ENCODE data around the gene SLC7A5.

SLC7A5 gene

DNA sequence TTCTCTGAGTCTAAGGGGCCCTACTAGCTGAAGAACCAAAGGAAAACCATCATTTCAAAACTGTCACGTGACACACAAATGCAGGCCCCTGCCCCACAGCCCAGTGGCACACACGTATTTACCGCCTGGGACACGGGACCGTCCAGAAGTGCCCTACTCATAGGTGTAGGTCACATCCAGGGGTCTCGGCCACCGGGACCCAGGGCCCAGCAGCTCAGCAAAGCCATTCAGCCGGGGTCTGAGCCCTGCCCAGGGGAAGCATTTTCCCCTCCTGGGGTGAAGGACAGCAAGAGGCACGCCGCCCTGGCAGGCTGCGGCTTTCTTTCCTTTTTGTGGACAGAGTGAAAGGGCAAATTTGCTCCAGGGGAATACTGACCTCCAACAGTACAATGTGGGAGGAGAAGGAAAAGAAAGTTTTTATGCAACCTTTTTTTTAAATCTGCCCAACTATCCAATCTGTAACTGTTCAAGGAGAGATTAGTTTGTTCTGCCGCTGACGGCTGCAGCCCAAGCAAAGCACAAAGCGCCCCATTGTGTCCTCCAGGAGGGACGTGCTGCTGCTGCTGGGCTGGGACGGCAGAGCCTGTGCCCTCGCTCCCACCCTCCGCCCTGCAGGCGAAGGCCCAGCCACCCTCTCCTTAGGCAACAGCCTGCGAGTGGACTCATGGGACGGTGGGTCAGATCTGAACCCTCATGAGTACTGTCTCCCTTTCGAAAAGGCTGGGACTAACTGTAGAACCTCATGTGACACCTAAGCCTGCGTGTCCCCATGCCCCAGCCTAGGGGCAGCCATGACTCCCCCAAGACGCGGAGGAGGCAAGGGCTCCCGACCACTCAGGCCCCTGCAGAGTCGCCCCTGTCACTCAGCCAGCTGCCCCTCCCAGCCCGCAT lies 21.3 kb downstream of the SLC7A5 start:
- TF ChIP-seq POLR2AphosphoS5 (IDR thresholded peaks at IDR 0.05; ENCODE audit: low read depth, low read length) (no peak), TAF1 (IDR thresholded peaks at IDR 0.05; ENCODE audit: borderline replicate concordance, insufficient read depth, low read length) (no peak), FOXP2 (optimal IDR thresholded peaks at IDR 0.05; ENCODE audit: borderline replicate concordance, extremely low read depth, extremely low read length, insufficient read depth) (no peak), SIN3A (IDR thresholded peaks at IDR 0.05; ENCODE audit: borderline replicate concordance, insufficient read depth, low read length) (no peak)
- TF ChIP-seq, protein P1, sequence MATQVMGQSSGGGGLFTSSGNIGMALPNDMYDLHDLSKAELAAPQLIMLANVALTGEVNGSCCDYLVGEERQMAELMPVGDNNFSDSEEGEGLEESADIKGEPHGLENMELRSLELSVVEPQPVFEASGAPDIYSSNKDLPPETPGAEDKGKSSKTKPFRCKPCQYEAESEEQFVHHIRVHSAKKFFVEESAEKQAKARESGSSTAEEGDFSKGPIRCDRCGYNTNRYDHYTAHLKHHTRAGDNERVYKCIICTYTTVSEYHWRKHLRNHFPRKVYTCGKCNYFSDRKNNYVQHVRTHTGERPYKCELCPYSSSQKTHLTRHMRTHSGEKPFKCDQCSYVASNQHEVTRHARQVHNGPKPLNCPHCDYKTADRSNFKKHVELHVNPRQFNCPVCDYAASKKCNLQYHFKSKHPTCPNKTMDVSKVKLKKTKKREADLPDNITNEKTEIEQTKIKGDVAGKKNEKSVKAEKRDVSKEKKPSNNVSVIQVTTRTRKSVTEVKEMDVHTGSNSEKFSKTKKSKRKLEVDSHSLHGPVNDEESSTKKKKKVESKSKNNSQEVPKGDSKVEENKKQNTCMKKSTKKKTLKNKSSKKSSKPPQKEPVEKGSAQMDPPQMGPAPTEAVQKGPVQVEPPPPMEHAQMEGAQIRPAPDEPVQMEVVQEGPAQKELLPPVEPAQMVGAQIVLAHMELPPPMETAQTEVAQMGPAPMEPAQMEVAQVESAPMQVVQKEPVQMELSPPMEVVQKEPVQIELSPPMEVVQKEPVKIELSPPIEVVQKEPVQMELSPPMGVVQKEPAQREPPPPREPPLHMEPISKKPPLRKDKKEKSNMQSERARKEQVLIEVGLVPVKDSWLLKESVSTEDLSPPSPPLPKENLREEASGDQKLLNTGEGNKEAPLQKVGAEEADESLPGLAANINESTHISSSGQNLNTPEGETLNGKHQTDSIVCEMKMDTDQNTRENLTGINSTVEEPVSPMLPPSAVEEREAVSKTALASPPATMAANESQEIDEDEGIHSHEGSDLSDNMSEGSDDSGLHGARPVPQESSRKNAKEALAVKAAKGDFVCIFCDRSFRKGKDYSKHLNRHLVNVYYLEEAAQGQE (IDR thresholded peaks at IDR 0.05; ENCODE audit: insufficient read depth in 1 of 2, low read depth in 2 of 2, low read length in 2 of 2), result no peak

DNA sequence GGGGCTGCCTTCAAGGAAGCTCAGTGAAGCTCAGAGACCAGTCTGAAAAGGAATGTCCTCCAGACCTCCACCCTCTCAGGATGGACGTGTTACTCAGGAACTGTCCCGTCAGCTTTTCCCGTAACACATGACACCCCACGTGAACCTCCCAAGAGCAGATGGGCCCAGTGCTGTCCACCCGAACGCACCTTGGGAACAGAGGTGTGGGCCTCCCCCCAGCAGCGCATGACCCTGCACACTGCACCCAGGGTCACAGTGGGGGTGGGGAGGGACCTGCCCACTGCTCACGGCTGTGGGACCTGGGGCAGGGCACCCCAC lies 21.9 kb downstream of the SLC7A5 start:
- no peak for TF ChIP-seq TAF1 (IDR thresholded peaks at IDR 0.05; ENCODE audit: borderline replicate concordance, insufficient read depth, low read length)
- TF ChIP-seq, protein P1 (IDR thresholded peaks at IDR 0.05; ENCODE audit: insufficient read depth in 1 of 2, low read depth in 2 of 2, low read length in 2 of 2), result no peak
- TF ChIP-seq SIN3A (IDR thresholded peaks at IDR 0.05; ENCODE audit: borderline replicate concordance, insufficient read depth, low read length), result no peak
- no peak for TF ChIP-seq FOXP2 (optimal IDR thresholded peaks at IDR 0.05; ENCODE audit: borderline replicate concordance, extremely low read depth, extremely low read length, insufficient read depth)
- TF ChIP-seq POLR2AphosphoS5 (IDR thresholded peaks at IDR 0.05; ENCODE audit: low read depth, low read length), result no peak

DNA sequence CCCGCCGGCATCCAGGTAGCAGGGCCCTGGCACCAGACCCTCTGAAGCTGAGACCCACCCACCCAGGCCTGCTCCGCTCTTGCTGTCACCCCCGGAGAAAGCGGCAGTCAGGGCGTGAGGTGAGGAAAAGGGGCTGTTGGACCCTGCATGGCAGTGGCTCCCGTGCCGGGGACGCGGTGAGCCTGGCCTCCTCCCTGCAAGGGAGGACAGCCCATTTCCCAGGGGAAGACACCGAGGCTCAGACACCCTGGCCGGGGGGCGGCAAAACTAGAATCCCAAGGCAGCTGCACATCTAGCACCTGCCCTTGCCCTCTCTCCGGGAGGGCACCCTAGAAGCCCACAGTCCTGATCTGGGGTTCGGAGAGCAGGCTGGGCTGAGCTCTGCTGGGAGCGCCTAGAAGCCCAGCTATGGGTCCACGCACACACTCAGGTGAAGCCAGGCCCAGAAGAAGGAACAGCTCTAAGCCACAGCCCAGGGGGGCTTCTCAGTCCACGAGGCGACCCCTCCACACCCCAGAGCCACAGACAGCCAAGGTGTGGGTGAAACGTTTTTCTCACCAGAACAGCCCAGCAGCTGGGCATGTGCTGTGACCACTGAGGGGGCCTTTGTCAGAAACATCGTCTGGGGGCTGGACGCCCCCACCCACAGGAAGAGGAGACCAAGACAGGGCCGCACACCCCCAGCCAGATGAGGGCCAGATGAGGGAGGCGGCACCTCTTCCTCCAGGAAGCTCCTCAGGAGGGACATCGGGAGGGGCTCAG lies 22.4 kb downstream of the SLC7A5 start:
- TF ChIP-seq, protein P1 (IDR thresholded peaks at IDR 0.05; ENCODE audit: insufficient read depth in 1 of 2, low read depth in 2 of 2, low read length in 2 of 2), result no peak
- TF ChIP-seq TAF1 (IDR thresholded peaks at IDR 0.05; ENCODE audit: borderline replicate concordance, insufficient read depth, low read length) (no peak), FOXP2 (optimal IDR thresholded peaks at IDR 0.05; ENCODE audit: borderline replicate concordance, extremely low read depth, extremely low read length, insufficient read depth) (no peak)

DNA sequence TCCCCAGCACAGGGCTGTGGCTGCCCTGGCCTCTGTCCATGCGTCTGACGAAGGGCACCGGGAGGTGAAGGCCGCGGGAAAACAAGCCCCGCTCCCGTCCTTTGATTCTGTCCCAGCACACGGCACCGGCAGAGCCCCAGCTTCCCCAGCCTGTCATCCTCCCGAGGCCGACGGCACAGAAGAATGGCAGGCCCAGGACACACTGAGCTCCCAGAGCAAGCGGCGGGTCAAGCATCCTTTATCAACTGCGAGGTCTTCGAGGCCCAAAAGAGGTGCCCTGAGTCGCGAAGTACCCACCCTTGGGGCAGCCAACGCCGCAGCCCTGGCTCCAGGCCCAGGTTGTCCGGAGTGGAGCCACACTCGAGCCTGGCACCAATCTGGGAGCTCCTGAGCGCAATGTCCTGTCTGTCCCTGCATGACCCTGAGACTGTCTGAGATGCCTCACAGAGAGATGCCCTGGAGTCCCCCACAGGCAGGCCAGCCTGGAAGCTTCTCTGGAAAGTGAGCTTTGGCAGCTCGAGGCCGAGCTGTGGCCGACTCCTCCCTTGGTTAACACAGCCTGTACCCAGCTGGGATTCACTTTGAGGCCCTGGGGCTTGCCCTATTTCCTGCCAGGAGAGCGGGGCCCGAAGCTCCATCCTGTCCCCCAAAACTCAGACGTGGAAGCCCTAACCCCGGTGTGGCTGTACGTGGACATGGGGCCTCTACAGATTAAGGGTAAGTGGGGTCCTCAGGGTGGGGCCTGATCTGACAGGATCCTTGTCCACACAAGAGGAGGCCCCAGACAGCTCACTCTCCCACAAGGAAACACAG lies 23.3 kb downstream of the SLC7A5 start:
- TF ChIP-seq FOXP2 (optimal IDR thresholded peaks at IDR 0.05; ENCODE audit: borderline replicate concordance, extremely low read depth, extremely low read length, insufficient read depth), result no peak
- no peak for TF ChIP-seq SIN3A (IDR thresholded peaks at IDR 0.05; ENCODE audit: borderline replicate concordance, insufficient read depth, low read length)
- no peak for TF ChIP-seq TAF1 (IDR thresholded peaks at IDR 0.05; ENCODE audit: borderline replicate concordance, insufficient read depth, low read length)
- no peak for TF ChIP-seq POLR2AphosphoS5 (IDR thresholded peaks at IDR 0.05; ENCODE audit: low read depth, low read length)
- TF ChIP-seq, protein P1 (IDR thresholded peaks at IDR 0.05; ENCODE audit: insufficient read depth in 1 of 2, low read depth in 2 of 2, low read length in 2 of 2), result no peak

Data from PFSK-1 (cell line).